Kidney (tissue), 14 donors: ENCODE data around the gene MRPS34. TPM values are rescaled to one million over a fixed set of nuclear protein-coding genes. Genes with fewer than 3 reads are reported as not detected.
A peak's percentile ranks its signal among the peaks of the same experiment; 100 is the strongest.

ENCODE experiments used
- DNase-seq, 5 donors: peaks; one replicate each; pipeline ENCODE4 v3.0.0-alpha.2; 2013 to 2020
- FAIRE-seq: peaks from 2 replicates; lab custom pipeline; 2012; peaks lifted over from hg19 to GRCh38; lab: Jason Lieb, UNC
- H3K27ac ChIP-seq, 2 donors: one replicate each; pipeline ENCODE4 v1.7.0; 2013; ENCODE audit warnings: low read depth in 2 of 2, low read length in 2 of 2, inconsistent platforms in 1 of 2
- H3K27me3 ChIP-seq: one replicate; pipeline ENCODE4 v1.7.1; 2013; ENCODE audit warnings: low read length, inconsistent platforms; ENCODE audit not compliant: control insufficient read depth, insufficient read depth
- H3K36me3 ChIP-seq, 3 donors: one replicate each; pipeline versions ENCODE4 v1.7.0 to v1.7.1; 2013; ENCODE audit warnings: low read length in 3 of 3, control low read depth in 1 of 3, inconsistent platforms in 1 of 3; ENCODE audit not compliant: insufficient read depth in 3 of 3, control insufficient read depth in 2 of 3
- H3K4me1 ChIP-seq, 3 donors: one replicate each; pipeline versions ENCODE4 v1.7.0 to v1.7.1; 2013; ENCODE audit warnings: low read length in 3 of 3, inconsistent platforms in 1 of 3, low read depth in 1 of 3; ENCODE audit not compliant: control insufficient read depth in 2 of 3, insufficient read depth in 2 of 3
- H3K4me3 ChIP-seq, 3 donors: one replicate each; pipeline versions ENCODE4 v1.7.0 to v1.8.1; 2013; ENCODE audit warnings: low read length in 3 of 3, control low read depth in 1 of 3, inconsistent platforms in 1 of 3
- H3K9ac ChIP-seq, 3 donors: one replicate each; pipeline versions ENCODE4 v1.7.0 to v1.7.1; 2013; ENCODE audit warnings: low read length in 3 of 3, control low read depth in 1 of 3, inconsistent platforms in 1 of 3
- H3K9me3 ChIP-seq, 3 donors: one replicate each; pipeline versions ENCODE4 v1.7.0 to v1.7.1; 2013; ENCODE audit warnings: low read length in 3 of 3, control low read depth in 1 of 3, inconsistent platforms in 1 of 3; ENCODE audit not compliant: control insufficient read depth in 2 of 3, insufficient read depth in 1 of 3
- CTCF ChIP-seq: IDR thresholded peaks from 3 replicates; pipeline ENCODE4 v1.5.1; 2012; ENCODE audit warnings: mild to moderate bottlenecking, moderate library complexity, borderline replicate concordance; ENCODE audit not compliant: insufficient read depth; ENCODE audit errors: extremely low read depth
- intact Hi-C: fragments of 100-400 bp; cut with DNase I; formaldehyde crosslinking; loops from one replicate; pipeline ENCODE4 v1.11.1; 2022
- polyA plus RNA-seq: library from polyadenylated mRNA; stranded (reverse); fragments of 350-450 nt; fragmentation: Illumina TruSeq; extraction: RNeasy Lipid Tissue Mini Kit (QIAGEN cat#74804); gene quantifications from one replicate; pipeline ENCODE4 v1.2.3, GENCODE V29; 2014; ENCODE audit warnings: low read depth, low replicate concordance; ENCODE audit not compliant: insufficient read depth
- total RNA-seq: library from RNA; stranded (reverse); fragmentation: NEBNext Ultra II Directional; extraction: Animal tissue kit (Norgen Biotek cat#: 25700); gene quantifications from one replicate; pipeline ENCODE4 v1.2.1, GENCODE V29; 2021
- donor health status: control.
- donor health status: control.
- donor health status: control.
- donor health status: control.
- donor health status: control.
- donor health status: DM: yes; HTN: yes; CAD: no.
- donor health status: Normal renal cell carcinoma (clear cell type).

Gene MRPS34
- total and polyA plus RNA-seq, 2 donors from 2014 or later = 61.7 to 187 TPM

- Histone ChIP-seq H3K36me3 (peaks cover 0 to 5% (median 4%) of the 10 kb centered on the region in 3 donors), H3K9ac (peak overlapping the region; percentile 22 to 55 (median 39)), H3K27me3 (no peaks in the 10 kb centered on the region), H3K9me3 (no peaks in the 10 kb centered on the region), H3K4me3 (peak overlapping the region; percentile 58 to 81 (median 76)), H3K4me1 (peaks cover 0 to 24% (median 6%) of the 10 kb centered on the region in 3 donors), H3K27ac (no peak overlapping the region)
- FAIRE-seq = no peak
- no peak for TF ChIP-seq CTCF
- no peak for DNase-seq
- intact Hi-C loops = no loop called here
Observed at GRCh38 chr16:1771864-1772361, 1.0 kb downstream of the MRPS34 start.

DNA sequence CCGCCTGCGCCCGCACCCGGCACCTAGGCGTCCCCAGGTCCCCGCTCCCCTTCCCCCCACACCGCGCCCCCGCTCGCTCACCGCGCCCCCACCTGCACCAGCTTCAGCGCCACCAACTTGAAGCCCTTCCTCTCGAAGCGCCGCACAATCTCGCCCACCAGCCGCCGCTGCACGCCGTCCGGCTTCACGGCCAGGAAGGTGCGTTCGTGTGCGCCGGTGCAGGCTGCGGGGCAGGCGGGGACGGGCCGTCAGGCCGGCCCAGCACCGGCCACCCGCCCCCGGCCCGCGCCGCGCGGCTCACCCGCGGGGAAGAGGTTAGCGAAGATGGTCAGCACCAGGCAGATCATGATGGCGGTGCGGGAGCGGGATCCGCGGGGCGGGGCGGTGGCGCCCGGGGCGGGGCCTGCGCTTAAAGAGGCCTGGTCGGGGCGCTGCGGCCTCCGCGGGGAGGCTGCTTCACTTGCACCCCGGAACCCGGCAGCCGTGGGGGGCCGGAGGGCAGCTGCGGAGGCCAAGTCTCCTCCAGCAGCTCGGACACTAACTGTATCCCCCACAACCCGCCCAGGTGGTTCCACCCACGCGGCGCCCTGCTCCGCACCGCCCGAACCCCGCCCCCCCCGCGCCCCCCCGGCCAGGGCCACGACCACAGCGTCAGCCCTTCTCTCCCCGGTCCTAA, 1.6 kb downstream of the MRPS34 start, which contains the start of gene NME3:
NME3 (minus strand) TSS at position 356 of the 676 bp plus-strand sequence; CDS start at position 347, 9 bp downstream.
- intact Hi-C loops = no loop called here
- TF ChIP-seq CTCF = no peak
- H3K4me3 ChIP-seq = peak within 1 kb of the TSS; percentile 58 to 81 (median 76)
- no peaks in the 10 kb centered on the region for H3K9me3 ChIP-seq
- peak within 1 kb of the TSS; percentile 22 to 55 (median 39) for H3K9ac ChIP-seq
- H3K36me3 ChIP-seq = peaks cover 0 to 4% (median 3%) of the 10 kb centered on the region in 3 donors
- no peaks in the 10 kb centered on the region for H3K27me3 ChIP-seq
- FAIRE-seq (no peak), DNase-seq (peak in 4 of 5 donors; percentile 59 to 93 (median 74))
- H3K27ac ChIP-seq = no peak within 1 kb of the TSS
- peaks cover 0 to 24% (median 6%) of the 10 kb centered on the region in 3 donors for H3K4me1 ChIP-seq

DNA sequence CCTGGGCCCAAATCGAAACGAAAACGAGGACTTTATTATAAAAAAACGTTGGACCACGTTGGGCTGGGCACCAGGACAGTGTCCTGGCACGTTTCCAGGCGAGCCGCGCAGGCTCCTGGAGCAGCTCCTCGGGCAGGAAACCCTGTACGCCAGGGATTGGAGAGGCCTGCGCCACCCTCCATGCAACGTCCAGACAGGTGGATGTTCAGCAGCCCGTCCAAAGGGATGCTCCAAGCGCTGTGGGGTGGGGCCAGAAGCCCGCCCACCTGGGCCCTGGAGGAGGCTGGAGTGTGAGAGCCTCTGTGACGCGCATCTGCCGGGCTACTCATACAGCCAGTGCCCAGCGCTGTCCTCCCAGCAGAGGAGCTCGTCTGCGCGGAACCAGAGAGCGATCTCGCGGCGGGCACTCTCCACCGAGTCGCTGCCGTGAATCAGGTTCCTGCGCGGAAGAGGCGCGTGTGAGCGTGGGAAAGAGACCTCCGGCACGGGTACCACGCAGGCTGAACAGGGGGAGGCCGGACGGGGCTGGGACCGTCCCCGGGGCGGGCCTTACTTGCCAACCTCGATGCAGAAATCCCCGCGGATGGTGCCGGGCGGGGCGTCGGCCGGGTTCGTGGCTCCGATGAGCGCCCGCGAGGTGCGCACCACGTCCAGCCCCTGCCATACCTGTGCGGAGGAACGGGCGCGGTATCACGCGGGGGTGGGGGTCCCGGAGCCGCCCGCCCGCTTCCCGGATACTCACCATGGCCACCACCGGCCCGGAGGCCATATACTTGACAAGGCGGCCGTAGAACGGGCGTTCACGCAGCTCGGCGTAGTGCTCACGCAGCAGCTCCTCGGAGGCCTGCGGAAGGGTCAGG, 2.4 kb downstream of the MRPS34 start:
- H3K27me3 ChIP-seq = no peaks in the 10 kb centered on the region
- peak overlapping the region in 2 of 3 donors; percentile 2 to 22 for H3K9ac ChIP-seq
- peaks cover 0 to 24% (median 6%) of the 10 kb centered on the region in 3 donors for H3K4me1 ChIP-seq
- TF ChIP-seq CTCF = no peak
- no peaks in the 10 kb centered on the region for H3K9me3 ChIP-seq
- H3K4me3 ChIP-seq = peak overlapping the region in 2 of 3 donors; percentile 32 to 76
- peak in 3 of 5 donors; percentile 29 to 91 (median 69) for DNase-seq
- peaks cover 0 to 6% (median 3%) of the 10 kb centered on the region in 3 donors for H3K36me3 ChIP-seq
- intact Hi-C loops = no loop called here
- peak overlapping the region in 1 of 2 donors; percentile 16 for H3K27ac ChIP-seq
- FAIRE-seq = no peak
